ENCODE results near the gene SFSWAP. TPM values are rescaled to one million over a fixed set of nuclear protein-coding genes. Genes with fewer than 3 reads are reported as not detected.

Gene SFSWAP
- total RNA-seq, 1 experiment from 2014 or later, result 50.4 TPM

GRCh38 chr12:131709226-131709625 lies 1.7 kb upstream of the SFSWAP start:
- Histone ChIP-seq H2AFZ (ENCODE audit: low read depth, low read length, poor library complexity, severe bottlenecking) (no peak overlapping the region), H3K27me3 (ENCODE audit: insufficient read depth, low read length) (no peaks in the 10 kb centered on the region), H3K4me2 (ENCODE audit: low read length) (peak overlapping the region; percentile 92; the same call in 1 of the 2 replicates), H3K9ac (ENCODE audit: low read length) (no peak overlapping the region), H3K36me3 (ENCODE audit: control insufficient read depth in 1 of 2, insufficient read depth in 2 of 2, low read length in 2 of 2) (peaks cover 5 to 10% of the 10 kb centered on the region in 2 experiments), H3K4me3 (replicated peaks in 1 of 2; ENCODE audit: low read depth in 1 of 2, low read length in 2 of 2) (no peak overlapping the region), H4K20me1 (ENCODE audit: insufficient read depth) (peaks cover 5% of the 10 kb centered on the region; the same call in 1 of the 2 replicates), H3K9me3 (ENCODE audit: control insufficient read depth in 1 of 2, insufficient read depth in 1 of 2, low read depth in 1 of 2, low read length in 2 of 2) (no peaks in the 10 kb centered on the region), H3K27ac (ENCODE audit: low read depth, low read length) (no peak overlapping the region), H3K79me2 (ENCODE audit: insufficient read depth, low read length) (peaks cover 35% of the 10 kb centered on the region), H3K9me2 (ENCODE audit: insufficient read depth) (no peaks in the 10 kb centered on the region), H3K4me1 (ENCODE audit: control insufficient read depth in 1 of 2, insufficient read depth in 2 of 2, low read length in 2 of 2) (peaks cover 11 to 21% of the 10 kb centered on the region in 2 experiments)
- BruUV-seq (replicated peaks), result no TSS peak
- ChIA-PET RAD21 (ENCODE audit: low non-redundant PET in 1 of 2, low total read pairs in 2 of 2, uncharacterized antibody in 2 of 2, unreplicated experiment in 2 of 2) (no interaction called here), POLR2A (no interaction called here), CTCF (no interaction called here)
- TF ChIP-seq JUND (IDR thresholded peaks at IDR 0.05) (no peak), FOSL1 (IDR thresholded peaks at IDR 0.05; ENCODE audit: low read depth) (no peak), POLR2A (IDR thresholded peaks at IDR 0.05; ENCODE audit: borderline replicate concordance, extremely low read depth, insufficient read depth, insufficient read length) (no peak), CTCF (IDR thresholded peaks at IDR 0.05 in 2 of 3, conservative IDR thresholded peaks at IDR 0.05 in 1 of 3; ENCODE audit: borderline replicate concordance in 1 of 3, insufficient read depth in 1 of 3, low read depth in 2 of 3, low read length in 2 of 3) (no peak), ZBTB33 (IDR thresholded peaks at IDR 0.05; ENCODE audit: extremely low read depth, insufficient replicate concordance, low read length) (no peak), POLR2AphosphoS5 (IDR thresholded peaks at IDR 0.05; ENCODE audit: low read depth, low read length) (no peak), SIN3A (IDR thresholded peaks at IDR 0.05; ENCODE audit: low read depth) (no peak), SRF (IDR thresholded peaks at IDR 0.05; ENCODE audit: low read depth) (no peak), CBX3 (IDR thresholded peaks at IDR 0.05; ENCODE audit: low read depth) (no peak), CEBPB (IDR thresholded peaks at IDR 0.05; ENCODE audit: low read depth) (no peak), EZH2phosphoT487 (IDR thresholded peaks at IDR 0.05; ENCODE audit: borderline replicate concordance) (no peak), YY1 (IDR thresholded peaks at IDR 0.05; ENCODE audit: extremely low read depth, insufficient replicate concordance, low read depth, low read length) (no peak), SP1 (IDR thresholded peaks at IDR 0.05; ENCODE audit: low read depth) (no peak), ATF3 (IDR thresholded peaks at IDR 0.05) (no peak), EZH2 (IDR thresholded peaks at IDR 0.05) (no peak), EGR1 (IDR thresholded peaks at IDR 0.05; ENCODE audit: low read depth) (no peak), ZFX (IDR thresholded peaks at IDR 0.05) (no peak), RAD21 (IDR thresholded peaks at IDR 0.05; ENCODE audit: low read depth) (no peak), ELF1 (IDR thresholded peaks at IDR 0.05; ENCODE audit: borderline replicate concordance, low read depth) (no peak), TCF7L2 (IDR thresholded peaks at IDR 0.05; ENCODE audit: borderline replicate concordance, extremely low read depth, insufficient read depth, insufficient read length) (no peak)
- no peak for DNase-seq (ENCODE audit: low read depth, low spot score)
- no peak for ATAC-seq
- intact Hi-C loops (cut with micrococcal nuclease), result no loop called here
